ENCODE measurements around the gene TYK2. TPM values are rescaled to one million over a fixed set of nuclear protein-coding genes. Genes with fewer than 3 reads are reported as not detected.
A peak's percentile ranks its signal among the peaks of the same experiment; 100 is the strongest.

The TYK2 gene
- total RNA-seq, 6 experiments from 2014 or later, result 63.9 to 106 (median 72.9) TPM

GRCh38 chr19:10334588-10335351 lies 45.6 kb downstream of the TYK2 start:
- TF ChIP-seq POLR2A (IDR thresholded peaks at IDR 0.05) (peak; percentile 80), CTCF (IDR thresholded peaks at IDR 0.05) (peak in 2 of 4 donors; percentile 3 to 10)
- intact Hi-C loops (cut with DNase I), result loop anchor here in 1 of 2 donors (10.0 kb wide), 1 partner anchor 50 kb away; the partner anchor contains the start of gene TYK2
- Histone ChIP-seq H3K36me3 (peaks cover 0 to 7% (median 3%) of the 10 kb centered on the region in 4 donors), H3K27me3 (no peaks in the 10 kb centered on the region), H3K4me1 (peaks cover 0 to 27% (median 13%) of the 10 kb centered on the region in 4 donors), H3K4me3 (peak overlapping the region; percentile 90 to 94 (median 91)), H3K27ac (peak overlapping the region; percentile 56 to 74 (median 70)), H3K9me3 (no peaks in the 10 kb centered on the region)
- DNase-seq (peak; percentile 96 to 99 (median 98)), ATAC-seq (peak; percentile 80 to 89 (median 84))
- 18% methylated on average over 14 of the region's 59 CpGs for WGBS (ENCODE audit: insufficient coverage, low coverage, low lambda C conversion rate, missing lambda C conversion rate)

GRCh38 chr19:10333758-10334587 lies 46.4 kb downstream of the TYK2 start:
- no peaks in the 10 kb centered on the region for H3K27me3 ChIP-seq
- intact Hi-C loops (cut with DNase I), result loop anchor here in 1 of 2 donors (10.0 kb wide), 1 partner anchor 51 kb away; the partner anchor contains the start of gene TYK2

GRCh38 chr19:10332965-10333757 lies 47.2 kb downstream of the TYK2 start, which contains the start of gene RAVER1:
TSS of gene RAVER1 (minus strand) at chr19:10333529. CDS start at chr19:10333507, 22 bp downstream.
- ATAC-seq, result peak; percentile 79 to 87 (median 82)
- under 1% methylated on average over 24 of the region's 82 CpGs for WGBS (ENCODE audit: insufficient coverage, low coverage, low lambda C conversion rate, missing lambda C conversion rate)
- peak; percentile 99 for DNase-seq
- no peaks in the 10 kb centered on the region for H3K9me3 ChIP-seq
- TF ChIP-seq POLR2A (IDR thresholded peaks at IDR 0.05) (peak; percentile 76), CTCF (IDR thresholded peaks at IDR 0.05) (no peak)
- peak within 1 kb of the TSS; percentile 90 to 94 (median 91) for H3K4me3 ChIP-seq
- no peaks in the 10 kb centered on the region for H3K27me3 ChIP-seq
- peaks cover 0 to 25% (median 12%) of the 10 kb centered on the region in 4 donors for H3K4me1 ChIP-seq
- peak within 1 kb of the TSS; percentile 70 to 84 (median 74) for H3K27ac ChIP-seq
- peaks cover 0 to 21% (median 14%) of the 10 kb centered on the region in 4 donors for H3K36me3 ChIP-seq
- intact Hi-C loops (cut with DNase I), result loop anchor here in 1 of 2 donors (10.0 kb wide), 1 partner anchor 52 kb away; the partner anchor contains the start of gene TYK2

More at GRCh38 chr19:10333758-10334587, 46.4 kb downstream of the TYK2 start:
- no peak for DNase-seq
- Histone ChIP-seq H3K4me1 (peaks cover 0 to 27% (median 13%) of the 10 kb centered on the region in 4 donors), H3K27ac (peak overlapping the region; percentile 56 to 74 (median 70)), H3K9me3 (no peaks in the 10 kb centered on the region), H3K4me3 (peak overlapping the region; percentile 90 to 94 (median 91)), H3K36me3 (peaks cover 0 to 15% (median 9%) of the 10 kb centered on the region in 4 donors)
- no peak for TF ChIP-seq CTCF (IDR thresholded peaks at IDR 0.05)
- TF ChIP-seq POLR2A (IDR thresholded peaks at IDR 0.05), result no peak
- ATAC-seq, result peak in 3 of 4 donors; percentile 1 to 10 (median 2)
- 7% methylated on average over 31 of the region's 44 CpGs for WGBS (ENCODE audit: insufficient coverage, low coverage, low lambda C conversion rate, missing lambda C conversion rate)
